Activated T-cell treated with anti-CD3 and anti-CD28 coated beads for 4 hours (primary cell): ENCODE results near the gene ZNF397.
"Not testable (repeated sequence)": the region's sequence is repeated elsewhere in the genome, so short reads cannot be mapped to it uniquely, and the experiment has no call there.

ENCODE experiments used
- DNase-seq: peaks from one replicate; pipeline ENCODE4 v3.0.0-alpha.2; 2020

ZNF397 gene

DNA sequence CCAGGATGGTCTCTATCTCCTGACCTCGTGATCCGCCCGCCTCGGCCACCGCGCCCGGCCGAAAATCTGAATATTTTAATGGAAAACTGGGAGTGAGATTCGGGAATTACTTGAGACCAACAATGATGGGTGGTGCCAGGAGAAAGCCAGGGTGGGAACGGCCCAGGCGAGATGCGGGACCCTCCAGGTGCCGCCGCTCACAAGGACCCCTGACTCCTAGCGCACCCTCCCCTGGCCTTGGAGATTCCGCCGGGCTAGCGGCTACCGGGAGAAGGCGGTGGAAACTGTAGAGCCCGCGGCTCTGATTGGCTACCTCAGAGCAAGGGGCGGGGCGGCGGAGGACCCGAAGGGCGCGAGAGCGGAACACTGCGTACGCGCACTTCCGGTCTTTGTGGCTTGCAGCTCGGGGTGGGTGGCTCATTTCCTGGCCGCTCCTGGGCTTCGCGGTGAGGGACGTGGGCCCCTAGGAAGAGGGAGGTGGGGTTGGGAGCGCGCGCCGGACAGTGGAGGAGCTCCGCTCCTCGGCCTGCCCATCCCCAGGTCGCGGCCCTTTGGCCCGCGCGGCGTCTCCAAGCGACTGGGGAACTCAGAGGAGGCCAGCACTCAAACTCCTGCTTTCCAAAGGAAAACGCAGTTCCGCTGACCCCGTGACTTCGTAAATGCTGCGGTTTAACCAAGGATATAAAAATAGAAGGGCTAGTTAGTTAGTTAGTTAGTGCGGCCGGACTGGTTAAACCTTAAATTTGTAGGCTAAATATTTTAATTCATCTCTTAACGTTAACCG, at the start of gene ZNF397:
Gene ZNF397 (plus strand): TSS at position 371 of the 784 bp plus-strand sequence. CDS start 1,437 bp downstream, outside the sequence.
- peak; percentile 92 for DNase-seq

DNA sequence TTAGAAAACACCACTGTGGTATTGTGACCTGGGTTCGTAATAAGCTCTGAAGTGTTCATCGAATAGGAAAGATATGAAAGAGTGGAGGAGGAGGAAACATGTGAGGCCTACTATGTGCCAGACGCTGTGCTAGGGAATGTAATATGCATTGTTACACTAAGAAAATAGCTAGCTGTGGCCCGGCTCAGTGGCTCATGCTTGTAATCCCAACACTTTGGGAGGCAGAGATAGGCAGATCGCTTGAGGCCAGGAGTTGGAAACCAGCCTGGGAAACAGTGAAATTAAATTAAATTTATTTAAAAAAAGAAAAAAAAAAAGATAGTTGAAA, 49.2 kb upstream of the ZNF397 start:
- no peak for DNase-seq

DNA sequence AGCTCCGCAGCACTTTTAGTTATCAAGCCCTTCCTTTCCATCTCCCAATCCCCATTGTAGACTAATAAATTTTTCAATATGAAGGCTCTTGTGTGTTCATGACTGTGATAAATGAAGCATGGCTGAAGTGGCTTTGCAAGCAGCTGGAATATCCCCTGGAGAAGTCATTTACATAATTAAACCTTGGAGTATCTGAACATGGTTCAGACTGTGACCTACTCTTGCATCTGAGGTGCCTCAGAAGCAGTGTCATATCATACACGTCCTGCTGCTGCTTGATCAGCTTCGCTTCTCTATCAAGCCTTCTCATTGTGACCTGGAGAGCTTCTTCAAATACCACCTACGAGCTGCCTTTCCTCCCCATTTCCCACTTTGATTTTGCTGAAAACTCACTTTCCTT, 48.4 kb upstream of the ZNF397 start:
- no peak for DNase-seq

DNA sequence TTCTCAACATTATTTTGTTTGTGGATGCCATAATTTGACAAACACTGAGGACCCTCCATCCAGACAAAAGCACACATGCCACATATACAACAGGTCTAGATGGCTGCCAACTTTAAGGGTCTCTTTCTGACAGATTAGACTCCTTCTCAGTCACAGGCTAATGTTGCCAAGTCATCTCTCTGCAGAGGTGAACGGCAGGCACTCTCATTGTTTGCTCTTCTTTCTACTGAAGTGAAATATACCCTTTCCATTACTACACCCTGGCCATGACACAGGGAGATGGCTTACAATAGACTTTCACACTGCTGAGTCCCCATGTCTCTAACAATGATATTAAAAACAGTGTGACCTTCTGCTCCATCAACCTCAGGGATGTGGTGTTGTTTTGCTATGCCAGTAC, 47.5 kb upstream of the ZNF397 start:
- no peak for DNase-seq

DNA sequence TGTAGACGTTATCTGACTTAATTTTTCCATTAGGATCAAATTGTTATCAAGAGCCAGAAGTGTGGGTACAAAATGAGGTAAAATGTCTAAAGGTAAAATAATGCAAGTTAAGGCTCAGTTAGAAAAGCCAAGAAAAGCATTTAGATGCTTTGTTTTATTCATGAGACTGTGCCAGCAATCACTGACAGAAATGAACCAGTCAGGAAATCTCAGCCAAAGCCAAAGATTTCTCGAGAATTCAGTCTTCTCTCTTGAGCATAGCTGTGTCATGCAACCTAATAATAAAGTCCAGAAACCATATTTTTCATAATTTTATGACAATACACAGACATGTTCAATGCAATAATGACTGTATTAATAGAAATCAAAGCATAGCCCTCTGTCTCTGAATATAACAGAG, 43.5 kb upstream of the ZNF397 start:
- DNase-seq, result no peak

DNA sequence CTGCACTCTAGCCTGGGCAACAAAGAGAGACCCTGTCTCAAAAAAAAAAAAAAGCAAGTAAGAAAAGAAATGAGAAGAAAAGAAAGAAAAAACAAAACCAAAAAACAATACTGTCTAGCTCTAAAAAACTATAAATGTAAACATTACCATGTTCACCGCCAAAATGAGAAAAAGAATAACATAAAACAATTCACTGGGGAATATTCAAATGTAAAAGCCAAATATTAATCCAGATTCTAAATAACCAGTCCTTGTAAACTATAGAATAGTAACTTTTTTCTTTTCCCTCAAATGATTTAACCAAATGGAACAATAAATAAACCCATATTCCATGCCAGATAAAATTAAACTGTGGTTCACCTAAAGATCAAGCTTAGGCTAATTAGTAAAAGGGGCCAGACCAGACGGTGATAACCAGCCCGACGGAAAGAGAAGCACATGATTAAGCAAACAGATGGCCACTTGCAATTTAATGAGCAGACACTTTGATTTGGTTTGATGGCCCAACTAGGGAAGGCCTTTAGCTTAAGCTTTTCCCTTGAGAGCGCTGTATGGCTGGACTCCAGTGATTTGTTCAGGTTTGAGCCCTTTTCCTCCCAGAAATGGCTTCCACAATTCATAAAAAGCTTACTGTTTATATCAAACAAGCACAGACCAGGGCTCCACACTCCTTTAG, 39.4 kb upstream of the ZNF397 start:
- no peak for DNase-seq

DNA sequence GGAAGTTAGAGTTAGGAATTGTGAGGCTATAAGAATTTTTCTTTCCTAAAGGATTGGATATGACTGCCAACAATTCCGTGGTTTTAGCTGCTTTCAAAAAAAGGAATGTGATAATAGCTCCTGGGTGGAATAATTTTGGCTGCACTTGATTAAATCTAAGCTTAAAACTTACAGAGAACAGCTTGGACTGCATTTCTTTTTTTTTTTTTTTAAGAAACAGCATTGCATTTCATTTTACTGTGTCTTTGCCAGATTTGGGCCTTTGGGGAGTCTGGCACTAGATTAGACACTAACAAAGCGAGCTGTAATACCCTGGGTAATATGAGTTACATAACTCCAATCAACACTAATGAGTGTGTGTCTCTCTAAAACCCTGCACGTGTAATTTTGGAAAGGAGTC, 37.8 kb upstream of the ZNF397 start:
- DNase-seq, result no peak

DNA sequence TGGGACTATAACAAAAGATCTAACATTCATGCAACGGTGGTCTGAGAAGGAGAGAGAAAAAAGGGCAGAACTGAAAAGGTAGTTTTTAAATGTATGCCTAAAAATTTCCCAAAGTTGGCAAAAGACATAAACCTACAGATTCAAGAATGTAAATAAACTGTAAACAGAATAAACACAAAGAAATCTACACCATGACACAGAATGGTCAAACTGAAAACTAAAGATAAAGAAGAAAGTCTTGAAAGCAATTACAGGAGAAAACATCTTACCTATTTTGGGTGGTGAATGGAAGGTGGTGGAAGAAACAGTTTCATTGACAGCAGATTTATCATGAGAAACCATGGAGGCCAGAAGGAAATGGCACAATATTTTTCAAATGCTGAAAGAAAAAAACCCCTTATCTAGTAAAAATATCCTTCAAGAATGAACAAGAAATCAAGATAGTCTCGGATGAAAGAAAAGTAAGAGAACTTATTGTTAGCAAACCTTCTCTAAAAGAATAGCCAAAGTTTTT, 35.6 kb upstream of the ZNF397 start:
- no peak for DNase-seq

DNA sequence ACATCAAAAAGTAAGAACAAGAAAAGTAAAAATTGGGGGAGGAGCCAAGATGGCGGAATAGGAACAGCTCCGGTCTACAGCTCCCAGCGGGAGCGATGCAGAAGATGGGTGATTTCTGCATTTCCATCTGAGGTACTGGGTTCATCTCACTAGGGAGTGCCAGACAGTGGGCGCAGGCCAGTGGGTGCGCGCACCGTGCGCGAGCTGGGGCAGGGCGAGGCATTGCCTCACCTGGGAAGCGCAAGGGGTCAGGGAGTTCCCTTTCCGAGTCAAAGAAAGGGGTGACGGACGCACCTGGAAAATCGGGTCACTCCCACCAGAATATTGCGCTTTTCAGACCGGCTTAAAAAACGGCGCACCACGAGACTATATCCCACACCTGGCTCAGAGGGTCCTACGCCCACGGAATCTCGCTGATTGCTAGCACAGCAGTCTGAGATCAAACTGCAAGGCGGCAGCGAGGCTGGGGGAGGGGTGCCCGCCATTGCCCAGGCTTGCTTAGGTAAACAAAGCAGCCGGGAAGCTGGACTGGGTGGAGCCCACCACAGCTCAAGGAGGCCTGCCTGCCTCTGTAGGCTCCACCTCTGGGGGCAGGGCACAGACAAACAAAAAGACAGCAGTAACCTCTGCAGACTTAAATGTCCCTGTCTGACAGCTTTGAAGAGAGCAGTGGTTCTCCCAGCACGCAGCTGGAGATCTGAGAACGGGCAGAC, 34.9 kb upstream of the ZNF397 start:
- not testable (repeated sequence) for DNase-seq

DNA sequence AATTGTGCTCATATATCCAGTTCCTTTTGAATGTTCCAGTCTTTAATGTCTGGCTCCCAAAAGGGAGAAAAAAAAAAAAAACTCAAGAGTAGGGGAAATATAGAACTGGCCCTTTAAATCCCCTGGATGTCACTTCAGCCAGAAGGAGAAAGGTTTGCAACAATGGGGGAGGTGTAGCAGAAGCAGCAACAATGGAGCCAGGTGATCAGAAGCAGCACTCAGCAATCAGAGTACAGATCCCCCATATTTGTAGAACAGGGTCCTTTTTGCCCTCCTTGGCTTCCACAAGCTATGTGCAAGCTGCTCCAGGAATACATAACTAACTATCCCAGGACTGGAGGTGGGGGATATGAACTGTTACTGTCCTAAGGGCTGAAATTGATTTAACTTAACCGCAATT, 25.8 kb upstream of the ZNF397 start:
- no peak for DNase-seq

DNA sequence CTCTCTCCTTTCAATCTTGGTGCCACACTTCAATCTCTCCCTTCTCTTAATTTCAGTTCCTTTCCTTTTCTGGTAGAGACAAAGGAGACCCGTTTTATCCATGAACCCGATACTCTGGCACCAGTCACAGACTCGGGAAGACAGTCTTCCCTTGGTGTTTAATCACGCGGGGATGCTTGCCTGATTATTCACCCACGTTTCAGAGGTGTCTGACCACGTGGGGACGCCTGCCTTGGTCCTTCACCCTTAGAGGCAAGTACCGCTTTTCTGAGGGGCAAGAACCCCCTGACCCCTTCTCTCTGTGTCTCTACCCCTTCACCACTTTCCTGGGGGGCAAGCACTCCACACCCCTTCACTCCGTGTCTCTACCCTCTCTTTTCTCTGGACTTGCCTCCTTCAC, 24.2 kb upstream of the ZNF397 start:
- DNase-seq, result not testable (repeated sequence)

DNA sequence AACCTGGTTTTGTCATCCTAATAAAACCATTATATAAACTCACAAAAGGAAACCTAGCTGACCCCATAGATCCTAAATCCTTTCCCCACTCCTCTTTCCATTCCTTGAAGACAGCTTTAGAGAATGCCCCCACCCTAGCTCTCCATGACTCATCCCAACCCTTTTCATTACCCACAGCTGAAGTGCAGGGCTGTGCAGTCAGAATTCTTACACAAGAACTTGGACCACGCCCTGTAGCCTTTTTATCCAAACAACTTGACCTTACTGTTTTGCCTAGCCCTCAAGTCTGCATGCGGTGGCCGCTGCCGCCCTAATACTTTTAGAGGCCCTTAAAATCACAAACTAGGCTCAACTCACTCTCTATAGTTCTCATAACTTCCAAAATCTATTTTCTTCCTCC, 21.5 kb upstream of the ZNF397 start:
- not testable (repeated sequence) for DNase-seq

DNA sequence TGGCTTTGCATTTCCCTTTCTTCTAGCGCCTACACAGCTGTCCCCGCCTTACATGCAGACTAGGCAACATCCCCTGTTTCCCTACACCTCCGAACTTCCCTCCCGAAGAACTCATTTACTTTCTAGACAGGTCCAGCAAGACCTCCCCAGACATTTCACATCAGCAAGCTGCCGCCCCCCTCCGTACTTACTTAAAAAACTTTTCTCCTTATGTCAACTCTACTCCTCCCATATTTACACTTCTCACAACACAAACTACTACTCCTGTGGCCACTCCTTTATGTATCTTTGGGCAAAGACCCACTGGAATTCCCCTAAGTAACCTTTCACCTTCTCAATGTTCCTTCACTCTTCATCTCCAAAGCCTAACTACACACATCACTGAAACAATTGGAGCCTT, 20.4 kb upstream of the ZNF397 start:
- no peak for DNase-seq

DNA sequence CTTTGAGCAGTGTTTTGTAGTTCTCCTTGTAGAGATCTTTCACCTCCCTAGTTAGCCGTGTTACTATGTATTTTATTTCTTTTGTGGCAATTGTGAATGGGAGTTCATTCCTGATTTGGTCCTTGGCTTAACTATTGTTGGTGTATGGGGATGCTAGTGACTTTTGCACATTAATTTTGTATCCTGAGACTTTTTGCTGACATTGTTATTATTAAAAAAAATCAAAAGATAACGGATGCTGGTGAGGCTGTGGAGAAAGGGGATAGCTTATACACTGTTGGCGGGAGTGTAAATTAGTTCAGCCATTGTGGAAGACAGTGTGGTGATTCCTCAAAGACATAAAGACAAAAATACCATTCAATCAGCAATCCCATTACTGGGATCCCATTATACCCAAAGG, 17.0 kb upstream of the ZNF397 start:
- no peak for DNase-seq

DNA sequence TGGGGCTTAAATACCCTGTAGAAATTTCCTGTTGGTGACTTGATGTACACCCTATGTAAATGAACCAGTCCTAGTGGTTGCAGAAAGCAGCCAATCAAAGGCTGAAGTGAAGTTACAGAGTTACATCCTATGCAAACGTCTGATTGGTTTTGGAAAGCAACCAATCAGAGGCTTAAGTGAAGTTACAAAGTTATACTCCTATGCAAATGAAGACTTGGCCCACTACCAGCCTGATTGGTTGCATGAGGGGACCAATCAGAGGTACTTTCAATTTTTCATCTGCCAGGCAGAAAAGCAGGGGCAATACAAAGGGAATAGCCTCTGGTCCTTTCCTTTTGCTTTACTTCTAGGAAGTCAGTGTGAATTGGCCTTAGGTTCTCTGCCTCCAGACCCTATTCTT, 13.6 kb upstream of the ZNF397 start:
- DNase-seq, result no peak

DNA sequence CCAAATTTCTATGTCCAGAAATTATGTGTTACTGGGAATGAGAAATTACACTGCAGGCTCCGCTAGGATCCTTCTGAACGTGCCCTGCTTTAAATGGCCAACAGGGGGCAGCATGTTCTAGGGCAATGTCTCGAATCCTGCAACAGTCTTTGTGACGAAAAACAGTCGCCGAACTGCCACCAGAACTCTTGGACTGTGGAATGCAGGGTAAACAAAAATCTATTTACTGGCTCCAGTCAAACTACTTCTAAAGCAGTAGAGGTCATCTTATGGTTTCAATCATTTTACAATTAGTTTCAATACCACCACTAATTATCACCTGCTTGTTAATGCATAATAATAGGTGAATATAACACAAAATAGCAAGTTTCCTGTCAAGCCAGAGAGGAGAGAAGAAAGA, 9.8 kb upstream of the ZNF397 start:
- peak; percentile 72 for DNase-seq

DNA sequence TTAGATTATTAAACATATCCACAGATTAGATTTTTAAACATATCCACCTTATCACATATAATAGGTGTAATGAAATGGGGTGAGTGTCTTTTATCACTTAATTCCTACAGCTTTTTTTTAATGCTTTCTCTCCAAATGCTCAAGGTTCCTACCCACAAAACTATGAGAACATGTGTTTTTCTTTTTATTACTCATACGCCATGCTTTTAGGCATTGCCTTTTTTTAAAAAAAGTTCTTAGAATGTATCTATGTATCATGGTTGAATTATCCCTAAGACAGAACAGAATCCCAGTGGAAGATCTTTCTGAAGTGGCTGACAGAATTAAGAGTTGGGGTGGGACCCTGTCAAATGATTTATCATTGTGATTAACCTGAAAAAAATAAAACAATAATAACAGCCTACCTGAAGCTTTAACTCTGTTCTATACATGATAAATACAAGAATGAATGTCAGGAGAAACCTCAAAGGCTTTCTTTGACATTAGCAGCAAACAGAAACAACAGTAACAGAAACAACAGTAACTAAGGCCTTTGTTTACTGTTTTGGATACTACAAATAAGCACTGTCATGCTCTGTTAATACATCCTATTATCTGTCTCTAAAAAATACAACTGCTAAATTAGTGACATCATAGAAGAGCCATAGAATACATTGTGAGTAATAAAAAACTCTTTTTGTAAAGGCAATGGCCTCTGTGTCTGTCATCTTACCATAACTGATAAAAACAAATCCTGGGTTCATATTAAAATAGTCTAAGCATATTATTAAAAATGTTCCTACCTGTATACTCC, 4.1 kb upstream of the ZNF397 start:
- DNase-seq, result no peak

DNA sequence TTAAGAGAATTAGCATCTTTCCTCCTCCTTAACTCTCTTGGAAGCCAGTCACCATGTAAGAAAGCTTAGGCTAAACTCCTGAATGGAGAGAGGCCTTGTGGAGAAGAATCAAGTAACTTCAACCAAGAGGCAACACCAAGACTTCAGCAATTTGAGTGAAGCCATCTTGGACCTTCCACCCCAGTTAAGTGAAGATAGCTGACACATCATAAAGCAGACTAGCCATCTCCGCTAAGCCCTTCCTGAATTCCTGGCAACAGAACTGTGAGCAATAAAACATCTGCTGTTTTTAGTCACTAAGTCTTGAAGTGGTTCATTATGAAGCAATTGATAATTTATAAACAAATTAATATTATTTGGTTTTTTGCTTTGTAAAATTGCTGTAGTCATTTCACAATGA, 1.5 kb upstream of the ZNF397 start:
- no peak for DNase-seq

DNA sequence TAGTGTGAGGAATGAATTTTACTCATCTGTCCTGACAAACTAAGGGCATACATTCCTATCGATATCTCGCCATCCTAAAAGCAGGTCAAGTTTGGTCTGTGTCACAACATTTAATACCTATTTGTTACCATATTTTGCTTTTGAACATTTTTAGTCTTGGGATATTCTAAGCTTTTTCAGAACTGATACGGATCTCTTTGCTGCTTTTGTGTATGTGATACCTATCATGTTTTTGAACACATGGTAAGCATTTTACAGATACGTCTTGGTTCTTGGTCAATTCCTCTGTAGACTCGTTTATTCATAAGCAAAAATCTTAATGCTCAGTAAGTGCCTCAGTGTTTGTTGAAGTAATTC, 592 bp downstream of the ZNF397 start:
- no peak for DNase-seq

DNA sequence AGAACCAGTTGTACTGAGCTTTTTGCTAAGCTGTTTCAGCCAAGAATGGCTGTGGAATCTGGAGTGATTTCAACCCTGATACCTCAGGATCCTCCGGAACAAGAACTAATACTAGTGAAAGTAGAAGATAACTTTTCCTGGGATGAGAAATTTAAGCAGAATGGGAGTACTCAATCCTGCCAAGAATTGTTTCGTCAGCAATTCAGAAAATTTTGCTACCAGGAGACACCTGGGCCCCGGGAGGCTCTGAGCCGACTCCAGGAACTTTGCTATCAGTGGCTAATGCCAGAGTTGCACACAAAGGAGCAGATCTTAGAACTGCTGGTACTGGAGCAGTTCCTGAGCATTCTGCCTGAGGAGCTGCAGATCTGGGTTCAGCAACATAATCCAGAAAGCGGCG, 1.6 kb downstream of the ZNF397 start:
- no peak for DNase-seq

DNA sequence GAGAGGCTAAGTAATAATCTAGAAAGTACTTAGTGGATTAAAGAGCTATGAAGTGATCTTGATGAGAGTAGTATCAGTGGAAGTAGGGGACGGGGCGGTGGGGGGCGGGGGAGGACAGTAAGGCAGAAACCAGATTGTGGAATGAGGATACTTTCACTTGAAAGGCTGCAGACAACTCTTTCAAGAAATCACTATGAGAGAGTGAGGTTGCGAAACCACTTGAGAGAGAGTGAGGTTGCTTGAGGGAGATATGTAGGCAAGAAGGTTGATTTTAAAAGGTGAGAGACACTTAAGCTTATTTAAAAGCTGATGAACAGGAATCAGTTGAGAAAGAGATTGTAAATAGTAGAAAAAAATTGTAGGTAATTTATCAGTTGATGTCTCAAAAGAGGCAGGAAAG, 3.8 kb downstream of the ZNF397 start:
- no peak for DNase-seq

DNA sequence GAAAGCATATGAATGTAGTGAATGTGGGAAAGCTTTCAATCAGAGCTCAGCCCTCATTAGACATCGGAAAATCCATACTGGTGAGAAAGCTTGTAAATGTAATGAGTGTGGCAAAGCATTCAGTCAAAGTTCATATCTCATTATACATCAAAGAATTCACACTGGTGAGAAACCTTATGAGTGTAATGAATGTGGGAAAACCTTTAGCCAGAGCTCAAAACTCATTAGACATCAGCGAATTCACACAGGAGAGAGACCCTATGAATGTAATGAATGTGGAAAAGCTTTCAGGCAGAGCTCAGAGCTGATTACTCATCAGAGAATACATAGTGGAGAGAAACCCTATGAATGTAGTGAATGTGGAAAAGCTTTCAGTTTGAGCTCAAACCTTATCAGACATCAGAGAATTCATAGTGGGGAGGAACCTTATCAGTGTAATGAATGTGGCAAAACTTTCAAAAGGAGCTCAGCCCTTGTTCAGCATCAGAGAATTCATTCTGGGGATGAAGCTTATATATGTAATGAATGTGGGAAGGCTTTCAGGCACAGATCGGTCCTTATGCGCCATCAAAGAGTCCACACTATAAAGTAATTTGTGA, 5.0 kb downstream of the ZNF397 start:
- DNase-seq, result no peak

DNA sequence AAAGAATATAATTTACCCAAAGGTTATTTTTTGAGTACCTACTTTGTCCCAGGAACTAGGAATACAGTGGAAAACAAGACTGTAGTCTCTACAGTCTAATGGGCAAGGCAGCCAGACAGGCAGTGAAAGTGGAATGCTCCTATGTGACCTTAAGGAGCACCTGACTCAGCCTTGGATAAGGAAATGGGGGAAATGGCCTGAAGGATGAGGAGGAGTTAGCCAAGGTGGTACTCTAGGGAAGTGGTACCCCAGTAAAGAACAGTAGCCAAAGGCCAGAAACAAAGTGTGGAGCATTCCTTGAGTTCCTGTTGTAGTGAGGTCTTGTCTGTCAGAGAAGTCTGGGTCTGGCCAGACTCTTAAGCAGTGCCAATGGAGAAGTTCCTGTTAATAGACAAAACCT, 6.0 kb downstream of the ZNF397 start:
- no peak for DNase-seq
